Adrenal gland (tissue), 12 donors: Measurements from ENCODE around the gene MRC2. TPM values are rescaled to one million over a fixed set of nuclear protein-coding genes. Genes with fewer than 3 reads are reported as not detected.

Source experiments
- DNase-seq, 7 donors: peaks; one replicate each; pipeline ENCODE4 v3.0.0-alpha.2; 2019 to 2020
- H3K27ac ChIP-seq, 5 donors: fragments of 200-600 bp; sonication (generic) in 4 of 5; 1 replicate in 3 of 5; 2 replicates in 2 of 5; pipeline versions ENCODE4 v1.5.1 to v1.8.0; 2016 to 2020; ENCODE audit warnings: mild to moderate bottlenecking in 1 of 5
- H3K27me3 ChIP-seq: fragments of 200-600 bp; 2 replicates; pipeline ENCODE4 v1.8.0; 2021
- H3K36me3 ChIP-seq, 2 donors: fragments of 200-600 bp; replicated peaks in 1 of 2; 1 replicate in 1 of 2; 2 replicates in 1 of 2; pipeline versions ENCODE4 v1.5.1 to v1.8.0; 2018 to 2022
- H3K4me1 ChIP-seq, 2 donors: fragments of 200-600 bp; replicated peaks in 1 of 2; 1 replicate in 1 of 2; 2 replicates in 1 of 2; pipeline versions ENCODE4 v1.5.1 to v1.8.0; 2018 to 2021
- H3K4me3 ChIP-seq, 4 donors: fragments of 200-600 bp; sonication (generic) in 3 of 4; one replicate each; pipeline ENCODE4 v1.5.1; 2016 to 2018
- H3K9me3 ChIP-seq, 3 donors: fragments of 200-600 bp; sonication (generic) in 1 of 3; replicated peaks in 1 of 3; 1 replicate in 2 of 3; 2 replicates in 1 of 3; pipeline versions ENCODE4 v1.5.1 to v1.8.0; 2016 to 2021
- POLR2A ChIP-seq, 2 donors: fragments of 450-650 bp; IDR thresholded peaks; one replicate each; pipeline ENCODE4 v1.6.1; 2017; ENCODE audit warnings: antibody characterized with exemption in 2 of 2, mild to moderate bottlenecking in 2 of 2, moderate library complexity in 1 of 2
- WGBS, 4 donors: extraction: QIAGEN DNeasy Blood & Tissue Kit in 2 of 4; methylation state at CpG; one replicate each; pipeline versions ENCODE4 v1.1.5 to v1.1.7; 2013 to 2017; 5-methylcytosine and 5-hydroxymethylcytosine counted together
- intact Hi-C, 2 donors: fragments of 100-400 bp; cut with DNase I; formaldehyde crosslinking; loops; one replicate each; pipeline versions ENCODE4 v1.14.1 to v1.15.0; 2022 to 2023
- polyA plus RNA-seq, 3 donors: library from polyadenylated mRNA; stranded (reverse); fragments of 200-250 nt in 2 of 3; fragments of 350-450 nt in 1 of 3; fragmentation: Illumina TruSeq in 1 of 3; extraction: RNeasy Lipid Tissue Mini Kit (QIAGEN cat#74804) in 1 of 3; gene quantifications; one replicate each; pipeline ENCODE4 v1.2.3, GENCODE V29; 2013 to 2014
- total RNA-seq, 9 donors: library from RNA; depleted of rRNA in 4 of 9; stranded (reverse); fragments of >200 nt in 4 of 9; fragments of 120-200 nt in 1 of 9; fragmentation: NEBNext Ultra II Directional in 1 of 9; extraction: Animal tissue kit (Norgen Biotek cat#: 25700) in 1 of 9; gene quantifications; one replicate each; pipeline versions ENCODE4 v1.1.0 to v1.2.4, GENCODE V29; 2013 to 2023
- TF ChIP-seq, protein P1 (sequence below), 6 experiments: fragments of 450-650 bp in 4 of 6; fragments of 200-600 bp in 2 of 6; sonication (generic) in 1 of 6; IDR thresholded peaks; 1 replicate in 5 of 6; 2 replicates in 1 of 6; pipeline versions ENCODE4 v1.5.1 to v1.8.0; 2016 to 2021; ENCODE audit warnings: antibody characterized with exemption in 6 of 6, mild to moderate bottlenecking in 2 of 6, moderate library complexity in 1 of 6
- donor health status: healthy with polysubstance abuse.
- donor health status: Bipolar disorder and iron deficiency.
- donor health status: DM: yes; HTN: yes; CAD: no.
- donor health status: DM: no; HTN: no; CAD: no.
- donor health status: DM: no; HTN: no; CAD: no.
- donor health status: DM: yes; HTN: yes; CAD: no.

The MRC2 gene
- total and polyA plus RNA-seq, 12 donors = 5.2 to 68.3 (median 29.6) TPM

GRCh38 chr17:62661337-62661736 is 33.9 kb downstream of the MRC2 start:
- no peak for DNase-seq
- 90 to 100% (median 99%) methylated on average over 1 of the region's 1 CpG for WGBS, 4 donors
- intact Hi-C loops = no loop called here
- Histone ChIP-seq H3K4me3 (no peak overlapping the region), H3K9me3 (no peaks in the 10 kb centered on the region), H3K4me1 (no peaks in the 10 kb centered on the region), H3K36me3 (no peaks in the 10 kb centered on the region), H3K27me3 (no peaks in the 10 kb centered on the region), H3K27ac (no peak overlapping the region)
- TF ChIP-seq POLR2A (IDR thresholded peaks at IDR 0.05) = no peak
- TF ChIP-seq, protein P1, sequence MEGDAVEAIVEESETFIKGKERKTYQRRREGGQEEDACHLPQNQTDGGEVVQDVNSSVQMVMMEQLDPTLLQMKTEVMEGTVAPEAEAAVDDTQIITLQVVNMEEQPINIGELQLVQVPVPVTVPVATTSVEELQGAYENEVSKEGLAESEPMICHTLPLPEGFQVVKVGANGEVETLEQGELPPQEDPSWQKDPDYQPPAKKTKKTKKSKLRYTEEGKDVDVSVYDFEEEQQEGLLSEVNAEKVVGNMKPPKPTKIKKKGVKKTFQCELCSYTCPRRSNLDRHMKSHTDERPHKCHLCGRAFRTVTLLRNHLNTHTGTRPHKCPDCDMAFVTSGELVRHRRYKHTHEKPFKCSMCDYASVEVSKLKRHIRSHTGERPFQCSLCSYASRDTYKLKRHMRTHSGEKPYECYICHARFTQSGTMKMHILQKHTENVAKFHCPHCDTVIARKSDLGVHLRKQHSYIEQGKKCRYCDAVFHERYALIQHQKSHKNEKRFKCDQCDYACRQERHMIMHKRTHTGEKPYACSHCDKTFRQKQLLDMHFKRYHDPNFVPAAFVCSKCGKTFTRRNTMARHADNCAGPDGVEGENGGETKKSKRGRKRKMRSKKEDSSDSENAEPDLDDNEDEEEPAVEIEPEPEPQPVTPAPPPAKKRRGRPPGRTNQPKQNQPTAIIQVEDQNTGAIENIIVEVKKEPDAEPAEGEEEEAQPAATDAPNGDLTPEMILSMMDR (IDR thresholded peaks at IDR 0.05) = no peak

DNA sequence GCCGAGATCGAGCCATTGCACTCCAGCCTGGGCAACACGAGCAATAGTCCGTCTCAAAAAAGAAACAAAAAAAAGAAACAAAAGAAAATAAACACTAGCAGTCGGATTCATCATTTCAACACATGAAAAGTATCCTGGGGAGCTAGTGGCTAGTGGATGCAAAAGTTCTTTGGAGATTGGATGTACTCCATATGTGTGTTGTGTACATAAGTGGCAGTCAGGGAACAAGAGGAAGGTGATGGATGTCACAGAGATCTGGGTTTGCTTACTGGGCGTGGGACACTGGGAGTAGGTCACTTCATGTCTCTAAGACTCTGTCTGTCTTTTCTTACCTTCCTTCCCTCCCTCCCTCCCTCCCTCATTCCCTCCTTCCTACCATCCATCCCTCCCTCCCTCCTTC is 35.4 kb downstream of the MRC2 start:
- Histone ChIP-seq H3K27me3 (no peaks in the 10 kb centered on the region), H3K4me3 (no peak overlapping the region), H3K4me1 (no peaks in the 10 kb centered on the region), H3K36me3 (no peaks in the 10 kb centered on the region), H3K27ac (no peak overlapping the region), H3K9me3 (no peaks in the 10 kb centered on the region)
- no peak for TF ChIP-seq POLR2A (IDR thresholded peaks at IDR 0.05)
- TF ChIP-seq, protein P1 (IDR thresholded peaks at IDR 0.05) = no peak
- 67 to 81% (median 75%) methylated on average over 6 of the region's 6 CpGs for WGBS, 4 donors
- intact Hi-C loops = no loop called here
- DNase-seq = no peak

- WGBS, 4 donors = 67 to 75% (median 73%) methylated on average over 6 of the region's 6 CpGs
- Histone ChIP-seq H3K27me3 (no peaks in the 10 kb centered on the region), H3K9me3 (no peaks in the 10 kb centered on the region), H3K4me3 (no peak overlapping the region), H3K36me3 (no peaks in the 10 kb centered on the region), H3K27ac (no peak overlapping the region), H3K4me1 (no peaks in the 10 kb centered on the region)
- DNase-seq = no peak
- TF ChIP-seq, protein P1 (IDR thresholded peaks at IDR 0.05) = no peak
- TF ChIP-seq POLR2A (IDR thresholded peaks at IDR 0.05) = no peak
- intact Hi-C loops = no loop called here
These were observed 35.8 kb downstream of the MRC2 start for GRCh38 chr17:62663304-62663703.

- TF ChIP-seq, protein P1 (IDR thresholded peaks at IDR 0.05) = no peak
- no peak for TF ChIP-seq POLR2A (IDR thresholded peaks at IDR 0.05)
- H3K4me1 ChIP-seq = no peaks in the 10 kb centered on the region
- no peak for DNase-seq
- no peak overlapping the region for H3K27ac ChIP-seq
- no peak overlapping the region for H3K4me3 ChIP-seq
- H3K27me3 ChIP-seq = no peaks in the 10 kb centered on the region
- 88 to 95% (median 92%) methylated on average over 13 to 25 of the region's 25 CpGs for WGBS, 4 donors
- no peaks in the 10 kb centered on the region for H3K9me3 ChIP-seq
- intact Hi-C loops = no loop called here
- no peaks in the 10 kb centered on the region for H3K36me3 ChIP-seq
These were observed 37.1 kb downstream of the MRC2 start for GRCh38 chr17:62664336-62665120.
